ENCODE data around the gene STRIP1.

Gene STRIP1

GRCh38 chr1:110098222-110099026, 64.0 kb downstream of the STRIP1 start:
- DNase-seq = no peak

- no peak for DNase-seq
These were observed 65.9 kb downstream of the STRIP1 start for GRCh38 chr1:110100335-110100734.

GRCh38 chr1:110102081-110102480, 67.7 kb downstream of the STRIP1 start:
- DNase-seq = no peak
